Nephron progenitor cell (in vitro differentiated cells): ENCODE measurements around the gene CACNA2D4.

Experiments used
- DNase-seq: peaks from one replicate; pipeline ENCODE4 v3.0.0; 2021
- H3K27ac Mint-ChIP-seq: 2 replicates; pipeline ENCODE4 v1.8.0; 2021; ENCODE audit warnings: mild to moderate bottlenecking, moderate library complexity, mixed read lengths
- H3K27me3 Mint-ChIP-seq: 2 replicates; pipeline ENCODE4 v1.8.0; 2021; ENCODE audit warnings: mild to moderate bottlenecking, low read depth, mixed read lengths; ENCODE audit not compliant: poor library complexity
- H3K36me3 Mint-ChIP-seq: 2 replicates; pipeline ENCODE4 v1.8.0; 2021; ENCODE audit warnings: low read depth, mixed read lengths
- H3K4me1 Mint-ChIP-seq: 2 replicates; pipeline ENCODE4 v1.8.0; 2021; ENCODE audit warnings: mixed read lengths
- H3K4me3 Mint-ChIP-seq: 2 replicates; pipeline ENCODE4 v1.8.0; 2021; ENCODE audit warnings: mild to moderate bottlenecking, moderate library complexity, mixed read lengths
- H3K9me3 Mint-ChIP-seq: 2 replicates; pipeline ENCODE4 v1.8.0; 2021; ENCODE audit warnings: mild to moderate bottlenecking, moderate library complexity, mixed read lengths
- TF ChIP-seq, protein P1 (sequence below): fragments of 200-600 bp; sonication (generic); IDR thresholded peaks from 2 replicates; pipeline ENCODE4 v1.5.0; 2021; ENCODE audit warnings: antibody characterized with exemption

CACNA2D4 gene

DNA sequence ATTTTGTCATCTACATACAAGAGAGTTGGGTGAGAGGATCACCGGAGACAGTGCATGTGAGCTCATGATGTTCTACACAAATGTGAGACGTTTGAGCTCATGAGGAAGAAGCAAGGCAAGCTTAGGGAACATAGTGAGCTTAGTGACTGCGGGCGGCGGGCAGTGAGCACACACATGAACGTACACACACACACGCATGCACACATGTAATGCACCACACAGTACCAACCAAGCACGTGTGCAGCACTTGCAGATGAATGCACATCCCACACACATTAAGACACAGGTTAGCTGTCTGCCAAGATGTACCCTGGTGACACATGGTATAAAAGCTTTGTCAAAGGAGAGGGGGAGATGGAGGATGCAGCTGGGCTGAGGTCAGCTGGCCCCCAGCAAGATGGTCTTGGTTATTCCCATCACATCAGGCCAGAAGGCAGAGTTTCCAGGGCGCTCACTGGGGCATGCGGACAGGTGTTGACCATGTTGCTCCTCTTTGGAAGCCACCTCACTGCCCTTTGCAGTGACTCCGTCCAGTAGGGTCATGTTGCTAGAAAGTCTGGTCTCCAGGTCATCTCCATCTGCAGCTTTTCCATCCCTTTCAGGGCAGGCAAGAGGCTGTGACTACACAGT lies 8.7 kb upstream of the CACNA2D4 start:
- H3K36me3 Mint-ChIP-seq = no peaks in the 10 kb centered on the region
- no peak overlapping the region for H3K4me3 Mint-ChIP-seq
- TF ChIP-seq, protein P1, sequence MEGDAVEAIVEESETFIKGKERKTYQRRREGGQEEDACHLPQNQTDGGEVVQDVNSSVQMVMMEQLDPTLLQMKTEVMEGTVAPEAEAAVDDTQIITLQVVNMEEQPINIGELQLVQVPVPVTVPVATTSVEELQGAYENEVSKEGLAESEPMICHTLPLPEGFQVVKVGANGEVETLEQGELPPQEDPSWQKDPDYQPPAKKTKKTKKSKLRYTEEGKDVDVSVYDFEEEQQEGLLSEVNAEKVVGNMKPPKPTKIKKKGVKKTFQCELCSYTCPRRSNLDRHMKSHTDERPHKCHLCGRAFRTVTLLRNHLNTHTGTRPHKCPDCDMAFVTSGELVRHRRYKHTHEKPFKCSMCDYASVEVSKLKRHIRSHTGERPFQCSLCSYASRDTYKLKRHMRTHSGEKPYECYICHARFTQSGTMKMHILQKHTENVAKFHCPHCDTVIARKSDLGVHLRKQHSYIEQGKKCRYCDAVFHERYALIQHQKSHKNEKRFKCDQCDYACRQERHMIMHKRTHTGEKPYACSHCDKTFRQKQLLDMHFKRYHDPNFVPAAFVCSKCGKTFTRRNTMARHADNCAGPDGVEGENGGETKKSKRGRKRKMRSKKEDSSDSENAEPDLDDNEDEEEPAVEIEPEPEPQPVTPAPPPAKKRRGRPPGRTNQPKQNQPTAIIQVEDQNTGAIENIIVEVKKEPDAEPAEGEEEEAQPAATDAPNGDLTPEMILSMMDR = no peak
- H3K27ac Mint-ChIP-seq = no peak overlapping the region
- H3K27me3 Mint-ChIP-seq = peaks cover 14% of the 10 kb centered on the region
- H3K9me3 Mint-ChIP-seq = no peaks in the 10 kb centered on the region
- peaks cover 79% of the 10 kb centered on the region for H3K4me1 Mint-ChIP-seq
- DNase-seq = no peak

DNA sequence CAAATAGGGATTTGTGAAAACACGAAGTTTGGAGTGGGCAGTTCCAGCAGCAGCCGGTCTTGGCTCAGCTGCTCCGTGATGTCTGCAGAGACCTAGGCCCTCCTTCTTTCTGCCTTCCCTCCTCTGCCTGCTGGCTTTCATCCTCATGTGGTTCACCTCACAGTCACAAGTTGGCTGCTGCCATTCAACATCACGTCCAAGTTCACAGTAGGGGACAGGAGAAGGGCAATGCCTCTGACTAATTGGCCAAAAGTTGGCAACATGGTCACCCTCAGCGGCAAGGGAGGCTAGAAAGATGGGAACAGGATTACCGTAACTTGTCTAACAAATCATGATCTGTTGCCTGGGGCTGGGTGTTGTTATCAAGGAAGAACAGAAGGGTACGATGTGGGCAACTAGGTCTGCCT lies 7.8 kb upstream of the CACNA2D4 start:
- peaks cover 14% of the 10 kb centered on the region for H3K27me3 Mint-ChIP-seq
- TF ChIP-seq, protein P1 = no peak
- no peaks in the 10 kb centered on the region for H3K36me3 Mint-ChIP-seq
- H3K9me3 Mint-ChIP-seq = no peaks in the 10 kb centered on the region
- no peak overlapping the region for H3K4me3 Mint-ChIP-seq
- peaks cover 70% of the 10 kb centered on the region for H3K4me1 Mint-ChIP-seq
- DNase-seq = no peak
- H3K27ac Mint-ChIP-seq = no peak overlapping the region

DNA sequence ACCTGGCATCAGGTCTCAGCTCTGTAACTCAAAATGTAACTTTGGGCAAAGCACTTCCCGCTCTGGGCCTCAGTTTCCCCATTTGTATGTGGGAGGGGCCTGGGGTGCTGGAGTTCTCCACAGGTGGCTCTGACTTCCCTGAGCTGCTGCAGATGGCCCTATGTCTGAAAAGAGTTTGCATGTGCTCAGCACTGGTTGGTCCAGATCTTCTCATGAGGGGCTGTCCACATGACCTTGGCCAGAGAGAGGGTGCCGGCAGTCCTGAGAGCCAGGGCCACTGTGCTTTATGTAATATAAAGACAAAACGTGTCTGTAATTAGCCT lies 7.2 kb upstream of the CACNA2D4 start:
- no peak overlapping the region for H3K27ac Mint-ChIP-seq
- no peaks in the 10 kb centered on the region for H3K36me3 Mint-ChIP-seq
- H3K27me3 Mint-ChIP-seq = peaks cover 14% of the 10 kb centered on the region
- TF ChIP-seq, protein P1 = no peak
- no peak overlapping the region for H3K4me3 Mint-ChIP-seq
- H3K4me1 Mint-ChIP-seq = peaks cover 73% of the 10 kb centered on the region
- no peak for DNase-seq
- H3K9me3 Mint-ChIP-seq = no peaks in the 10 kb centered on the region

DNA sequence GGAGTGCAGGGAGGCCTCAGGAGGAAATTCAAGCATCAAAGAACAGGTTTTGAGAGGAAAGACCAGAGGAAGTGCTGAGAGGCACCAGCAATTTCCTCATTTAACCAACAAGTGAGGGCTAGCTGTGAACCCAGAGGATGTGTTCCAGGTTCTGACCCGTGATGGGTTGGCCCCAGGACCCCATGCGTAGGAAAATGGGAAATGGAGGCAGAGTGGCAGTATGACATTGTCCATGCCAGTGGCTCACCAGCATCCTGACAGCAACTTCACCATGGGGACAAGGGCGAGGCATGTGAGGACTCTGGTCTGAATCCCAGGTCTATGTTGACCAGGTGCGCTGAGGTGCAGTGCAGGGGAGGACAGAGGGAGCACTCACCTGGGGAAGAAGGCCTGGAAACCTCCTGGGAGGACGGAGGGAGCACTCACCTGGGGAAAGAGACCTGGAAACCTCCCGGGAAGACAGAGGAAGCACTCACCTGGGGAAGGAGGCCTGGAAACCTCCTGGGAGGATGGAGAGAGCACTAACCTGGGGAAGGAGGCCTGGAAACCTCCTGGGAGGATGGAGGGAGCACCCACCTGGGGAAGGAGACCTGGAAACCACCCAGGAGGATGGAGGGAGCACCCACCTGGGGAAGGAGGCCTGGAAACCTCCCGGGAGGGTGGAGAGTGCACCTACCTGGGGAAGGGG lies 6.7 kb upstream of the CACNA2D4 start:
- no peak for DNase-seq
- Mint-ChIP-seq H3K27me3 (peaks cover 12% of the 10 kb centered on the region), H3K4me3 (no peak overlapping the region), H3K9me3 (no peaks in the 10 kb centered on the region), H3K36me3 (no peaks in the 10 kb centered on the region), H3K4me1 (peaks cover 75% of the 10 kb centered on the region), H3K27ac (peak overlapping the region; percentile 74)
- TF ChIP-seq, protein P1 = no peak

DNA sequence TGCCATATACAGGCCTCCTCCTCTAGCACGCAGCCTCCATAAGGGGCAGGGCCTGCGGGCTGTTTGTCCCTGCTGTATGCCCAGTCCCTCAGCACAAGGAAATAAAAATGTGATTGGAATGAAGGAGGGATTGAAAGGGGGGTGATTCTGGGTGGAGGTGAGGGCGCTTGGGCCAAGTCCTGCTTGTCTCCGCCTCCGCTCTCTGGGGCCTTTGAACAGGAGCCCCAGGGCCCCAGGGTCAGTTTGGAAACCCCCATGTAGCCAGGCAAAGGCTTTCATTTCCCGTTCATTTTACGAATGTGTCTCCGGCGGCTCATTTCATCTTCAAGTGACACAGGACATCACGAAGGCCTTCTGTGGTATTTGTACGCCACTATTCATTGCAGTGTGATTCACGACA lies 4.5 kb upstream of the CACNA2D4 start:
- peaks cover 80% of the 10 kb centered on the region for H3K4me1 Mint-ChIP-seq
- no peak overlapping the region for H3K4me3 Mint-ChIP-seq
- no peaks in the 10 kb centered on the region for H3K36me3 Mint-ChIP-seq
- no peak for DNase-seq
- H3K9me3 Mint-ChIP-seq = no peaks in the 10 kb centered on the region
- H3K27ac Mint-ChIP-seq = peak overlapping the region; percentile 92
- peaks cover 8% of the 10 kb centered on the region for H3K27me3 Mint-ChIP-seq
- TF ChIP-seq, protein P1 = no peak
